ENCODE results near the gene DUSP8. TPM values are rescaled to one million over a fixed set of nuclear protein-coding genes. Genes with fewer than 3 reads are reported as not detected.

Gene DUSP8
- polyA plus RNA-seq, 1 of the 3 experiments (the other 2 are of a cell fraction), result 2.0 TPM

DNA sequence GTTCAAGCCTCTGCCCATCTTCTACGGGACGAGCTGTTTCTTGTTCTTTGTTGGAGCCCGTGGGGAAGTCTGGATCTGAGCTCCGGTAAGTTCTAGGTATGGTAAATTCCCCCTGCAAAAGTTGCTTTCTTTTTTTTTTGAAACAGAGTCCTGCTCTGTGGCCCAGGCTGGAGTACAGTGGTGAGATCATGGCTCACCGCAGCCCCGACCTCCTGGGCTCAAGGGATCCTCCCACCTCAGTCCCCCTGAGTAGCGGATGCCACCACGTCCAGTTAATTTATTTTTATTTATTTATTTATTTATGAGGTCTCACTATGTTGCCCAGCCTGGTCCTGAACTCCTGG, 50.0 kb downstream of the DUSP8 start:
- no peaks in the 10 kb centered on the region for H3F3A ChIP-seq (replicated peaks; ENCODE audit: insufficient read depth)
- TF ChIP-seq ELF1 (IDR thresholded peaks at IDR 0.05) (no peak), FOSL2 (IDR thresholded peaks at IDR 0.05; ENCODE audit: borderline replicate concordance, low read depth) (no peak)
- H3K4me3 ChIP-seq (ENCODE audit: low read depth in 2 of 2, low read length in 1 of 2), result no peak overlapping the region
- H3K27me3 ChIP-seq (ENCODE audit: insufficient read depth), result no peaks in the 10 kb centered on the region
- ChIA-PET CTCF (interaction anchor here (1.1 kb wide), 1 partner anchor 73 kb away, joined by 4 read pairs; no protein-coding TSS in a partner anchor), POLR2A (no interaction called here)
- H2AFZ ChIP-seq (ENCODE audit: low read depth), result no peak overlapping the region
- H3K36me3 ChIP-seq (replicated peaks in 1 of 2; ENCODE audit: control insufficient read depth in 1 of 2, insufficient read depth in 2 of 2, low read length in 1 of 2), result no peaks in the 10 kb centered on the region
- H3K9me3 ChIP-seq, result no peaks in the 10 kb centered on the region
- peaks cover 67% of the 10 kb centered on the region for H3K79me2 ChIP-seq (ENCODE audit: insufficient read depth)
- H3K9me2 ChIP-seq, result no peaks in the 10 kb centered on the region
- 97% methylated on average over 8 of the region's 8 CpGs for WGBS (ENCODE audit: low lambda C conversion rate)
- no peak overlapping the region for H3K9ac ChIP-seq
- no peak overlapping the region for H3K4me2 ChIP-seq
- H3K27ac ChIP-seq (ENCODE audit: low read depth in 2 of 2, low read length in 1 of 2), result no peak overlapping the region
- H3K4me1 ChIP-seq (ENCODE audit: control insufficient read depth in 1 of 2, insufficient read depth in 2 of 2, low read depth in 1 of 2, low read length in 1 of 2), result peaks cover 0 to 2% of the 10 kb centered on the region in 2 experiments; a peak in 1 of 4 replicates
- no peak for DNase-seq
- peaks cover 92% of the 10 kb centered on the region for H4K20me1 ChIP-seq (ENCODE audit: insufficient read depth)

DNA sequence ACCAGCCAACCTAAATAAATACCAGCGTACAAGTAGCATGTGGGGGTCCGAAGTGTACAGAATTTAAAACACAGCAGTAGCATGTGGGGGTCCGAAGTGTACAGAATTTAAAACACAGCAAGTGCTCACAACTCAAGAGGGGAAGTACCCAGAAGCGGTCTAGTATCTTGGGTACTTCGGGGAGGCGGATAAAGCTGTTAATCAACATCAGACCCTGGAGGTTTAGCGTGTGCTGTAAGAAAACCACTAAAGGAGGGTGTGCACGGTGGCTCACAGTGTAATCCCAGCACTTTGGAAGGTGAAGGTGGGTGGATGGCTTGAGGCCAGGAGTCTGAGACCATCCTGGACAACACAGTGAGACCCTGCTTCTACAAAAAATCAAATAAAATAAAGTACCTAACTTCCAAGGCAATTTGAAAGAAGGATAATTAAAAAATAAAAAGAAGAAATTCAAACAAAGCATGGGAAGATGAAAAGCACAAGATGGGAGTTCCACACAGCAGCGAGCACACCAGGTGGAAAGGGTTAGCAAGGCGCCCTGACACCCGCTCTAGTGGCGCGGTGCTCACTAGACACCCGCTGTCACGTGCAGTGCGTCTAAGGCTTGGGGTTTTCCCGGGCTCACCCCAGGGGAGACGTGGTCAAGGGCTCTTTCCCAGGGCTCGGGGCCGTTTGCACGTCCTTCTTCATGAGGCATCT, 50.5 kb downstream of the DUSP8 start:
- Histone ChIP-seq H3K4me1 (ENCODE audit: control insufficient read depth in 1 of 2, insufficient read depth in 2 of 2, low read depth in 1 of 2, low read length in 1 of 2) (peaks cover 0 to 2% of the 10 kb centered on the region in 2 experiments; a peak in 1 of 4 replicates), H3K27ac (ENCODE audit: low read depth in 2 of 2, low read length in 1 of 2) (no peak overlapping the region), H3K9ac (no peak overlapping the region), H3F3A (replicated peaks; ENCODE audit: insufficient read depth) (no peaks in the 10 kb centered on the region), H4K20me1 (ENCODE audit: insufficient read depth) (peaks cover 92% of the 10 kb centered on the region), H3K9me3 (no peaks in the 10 kb centered on the region), H3K27me3 (ENCODE audit: insufficient read depth) (no peaks in the 10 kb centered on the region), H3K36me3 (replicated peaks in 1 of 2; ENCODE audit: control insufficient read depth in 1 of 2, insufficient read depth in 2 of 2, low read length in 1 of 2) (no peaks in the 10 kb centered on the region), H3K4me3 (ENCODE audit: low read depth in 2 of 2, low read length in 1 of 2) (no peak overlapping the region), H3K79me2 (ENCODE audit: insufficient read depth) (peaks cover 62% of the 10 kb centered on the region), H3K4me2 (no peak overlapping the region), H3K9me2 (no peaks in the 10 kb centered on the region), H2AFZ (ENCODE audit: low read depth) (no peak overlapping the region)
- 93% methylated on average over 19 of the region's 21 CpGs for WGBS (ENCODE audit: low lambda C conversion rate)
- TF ChIP-seq CTCF (IDR thresholded peaks at IDR 0.05) (no peak), MXI1 (IDR thresholded peaks at IDR 0.05; ENCODE audit: low read depth, low read length) (no peak), SMC3 (IDR thresholded peaks at IDR 0.05; ENCODE audit: low read depth, low read length) (no peak), FOXM1 (IDR thresholded peaks at IDR 0.05; ENCODE audit: low read depth) (no peak), MEF2A (IDR thresholded peaks at IDR 0.05; ENCODE audit: borderline replicate concordance, low read depth) (no peak), EZH2phosphoT487 (IDR thresholded peaks at IDR 0.05; ENCODE audit: borderline replicate concordance, low read depth) (no peak), TEAD4 (IDR thresholded peaks at IDR 0.05; ENCODE audit: borderline replicate concordance, insufficient read depth) (no peak), SIN3A (IDR thresholded peaks at IDR 0.05; ENCODE audit: borderline replicate concordance, low read depth, low read length) (no peak), PBX3 (IDR thresholded peaks at IDR 0.05) (no peak), YY1 (IDR thresholded peaks at IDR 0.05; ENCODE audit: low read depth) (no peak), GABPA (IDR thresholded peaks at IDR 0.05; ENCODE audit: low read depth) (no peak), RXRA (IDR thresholded peaks at IDR 0.05; ENCODE audit: borderline replicate concordance, low read depth) (no peak), FOSL2 (IDR thresholded peaks at IDR 0.05; ENCODE audit: borderline replicate concordance, low read depth) (no peak)
- TF ChIP-seq, protein P1, sequence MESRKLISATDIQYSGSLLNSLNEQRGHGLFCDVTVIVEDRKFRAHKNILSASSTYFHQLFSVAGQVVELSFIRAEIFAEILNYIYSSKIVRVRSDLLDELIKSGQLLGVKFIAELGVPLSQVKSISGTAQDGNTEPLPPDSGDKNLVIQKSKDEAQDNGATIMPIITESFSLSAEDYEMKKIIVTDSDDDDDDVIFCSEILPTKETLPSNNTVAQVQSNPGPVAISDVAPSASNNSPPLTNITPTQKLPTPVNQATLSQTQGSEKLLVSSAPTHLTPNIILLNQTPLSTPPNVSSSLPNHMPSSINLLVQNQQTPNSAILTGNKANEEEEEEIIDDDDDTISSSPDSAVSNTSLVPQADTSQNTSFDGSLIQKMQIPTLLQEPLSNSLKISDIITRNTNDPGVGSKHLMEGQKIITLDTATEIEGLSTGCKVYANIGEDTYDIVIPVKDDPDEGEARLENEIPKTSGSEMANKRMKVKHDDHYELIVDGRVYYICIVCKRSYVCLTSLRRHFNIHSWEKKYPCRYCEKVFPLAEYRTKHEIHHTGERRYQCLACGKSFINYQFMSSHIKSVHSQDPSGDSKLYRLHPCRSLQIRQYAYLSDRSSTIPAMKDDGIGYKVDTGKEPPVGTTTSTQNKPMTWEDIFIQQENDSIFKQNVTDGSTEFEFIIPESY (IDR thresholded peaks at IDR 0.05; ENCODE audit: borderline replicate concordance, low read depth), result no peak
- ChIA-PET POLR2A (no interaction called here), CTCF (interaction anchor here (1.0 to 1.1 kb wide), 2 partner anchors 53 to 74 kb away, joined by 3 to 4 read pairs; no protein-coding TSS in a partner anchor)
- no peak for DNase-seq
